NT2/D1 (cell line): ENCODE measurements around the gene GALNT5.
"Not testable (repeated sequence)": the region's sequence is repeated elsewhere in the genome, so short reads cannot be mapped to it uniquely, and the experiment has no call there.

Experiments
- SUZ12 ChIP-seq: IDR thresholded peaks from 2 replicates; pipeline ENCODE4 v1.6.1; 2011; ENCODE audit not compliant: insufficient read length, insufficient read depth; ENCODE audit errors: extremely low read depth
- YY1 ChIP-seq: IDR thresholded peaks from 2 replicates; pipeline ENCODE4 v1.6.1; 2011; ENCODE audit not compliant: insufficient read length, insufficient read depth
- ZNF274 ChIP-seq: IDR thresholded peaks from 2 replicates; pipeline ENCODE4 v1.6.1; 2011; ENCODE audit warnings: mild to moderate bottlenecking, low read depth, low read length

DNA sequence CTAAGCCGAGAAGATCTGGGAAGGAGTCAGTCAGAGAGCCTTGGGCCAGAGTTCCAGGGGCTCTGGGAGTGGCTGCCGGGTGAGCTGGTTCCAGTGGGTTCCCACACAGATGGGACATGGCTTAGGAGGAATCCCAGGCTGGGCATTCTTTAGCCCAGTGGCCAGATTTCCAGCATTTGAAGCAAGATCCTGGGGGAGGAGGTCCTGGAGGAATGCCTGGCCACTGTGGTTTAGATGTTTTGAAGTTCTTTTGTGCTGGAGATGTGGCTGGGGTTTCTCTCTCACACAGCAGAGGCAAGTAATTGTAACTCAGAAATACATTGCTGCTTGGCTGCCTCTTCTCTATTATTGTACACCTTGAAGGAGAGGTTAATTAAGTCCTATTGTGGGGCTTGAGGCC, 83.9 kb downstream of the GALNT5 start:
- TF ChIP-seq ZNF274, YY1, SUZ12: not testable (repeated sequence)
